ENCODE results near the gene PPP1CC. TPM values are rescaled to one million over a fixed set of nuclear protein-coding genes. Genes with fewer than 3 reads are reported as not detected.

PPP1CC gene
- total RNA-seq, 3 donors from 2014 or later (not counting 1 experiment from before 2014, with no cell fraction given) = 114 to 121 (median 117) TPM

DNA sequence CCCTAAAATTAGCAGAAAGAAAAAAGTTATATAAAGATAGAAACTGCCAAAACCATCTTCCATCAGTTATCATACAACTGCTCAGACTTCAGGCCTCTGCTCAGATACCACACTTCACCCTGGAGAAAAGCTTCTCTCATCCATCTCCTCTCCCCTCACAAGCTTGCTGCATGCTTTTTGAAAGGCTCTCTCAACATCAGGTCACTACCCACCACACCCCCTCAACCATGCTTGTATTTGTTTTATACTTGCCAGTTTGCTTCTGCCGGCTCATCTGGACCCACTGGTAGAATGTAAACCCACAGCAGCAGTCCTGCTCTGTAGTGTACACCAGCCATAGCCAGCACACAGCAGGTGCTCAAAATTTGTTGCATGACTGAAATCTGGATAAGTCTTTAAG is 8.8 kb downstream of the PPP1CC start:
- Histone ChIP-seq H3K36me3 (ENCODE audit: control insufficient read depth, insufficient read depth, low read length) (peaks cover 36% of the 10 kb centered on the region), H3K9me3 (ENCODE audit: control insufficient read depth, insufficient read depth, low read length) (no peaks in the 10 kb centered on the region), H3K27me3 (ENCODE audit: control insufficient read depth, insufficient read depth, low read length) (no peaks in the 10 kb centered on the region), H3K4me3 (ENCODE audit: low read length) (no peak overlapping the region), H3K27ac (ENCODE audit: low read length) (no peak overlapping the region), H3K4me1 (ENCODE audit: control insufficient read depth, insufficient read depth, low read length) (peaks cover 18% of the 10 kb centered on the region)
- Mint-ChIP-seq H3K4me3 (peak overlapping the region; percentile 17), H3K27ac (peak overlapping the region; percentile 72 to 73), H3K4me1 (peaks cover 48 to 57% of the 10 kb centered on the region in 2 donors), H3K9me3 (no peaks in the 10 kb centered on the region), H3K27me3 (ENCODE audit: low read depth in 2 of 2) (no peaks in the 10 kb centered on the region), H3K36me3 (peaks cover 7% of the 10 kb centered on the region)
- no peak for DNase-seq
- 76% methylated on average over 1 of the region's 1 CpG for WGBS (ENCODE audit: insufficient coverage)
- TF ChIP-seq, protein P1, sequence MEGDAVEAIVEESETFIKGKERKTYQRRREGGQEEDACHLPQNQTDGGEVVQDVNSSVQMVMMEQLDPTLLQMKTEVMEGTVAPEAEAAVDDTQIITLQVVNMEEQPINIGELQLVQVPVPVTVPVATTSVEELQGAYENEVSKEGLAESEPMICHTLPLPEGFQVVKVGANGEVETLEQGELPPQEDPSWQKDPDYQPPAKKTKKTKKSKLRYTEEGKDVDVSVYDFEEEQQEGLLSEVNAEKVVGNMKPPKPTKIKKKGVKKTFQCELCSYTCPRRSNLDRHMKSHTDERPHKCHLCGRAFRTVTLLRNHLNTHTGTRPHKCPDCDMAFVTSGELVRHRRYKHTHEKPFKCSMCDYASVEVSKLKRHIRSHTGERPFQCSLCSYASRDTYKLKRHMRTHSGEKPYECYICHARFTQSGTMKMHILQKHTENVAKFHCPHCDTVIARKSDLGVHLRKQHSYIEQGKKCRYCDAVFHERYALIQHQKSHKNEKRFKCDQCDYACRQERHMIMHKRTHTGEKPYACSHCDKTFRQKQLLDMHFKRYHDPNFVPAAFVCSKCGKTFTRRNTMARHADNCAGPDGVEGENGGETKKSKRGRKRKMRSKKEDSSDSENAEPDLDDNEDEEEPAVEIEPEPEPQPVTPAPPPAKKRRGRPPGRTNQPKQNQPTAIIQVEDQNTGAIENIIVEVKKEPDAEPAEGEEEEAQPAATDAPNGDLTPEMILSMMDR (IDR thresholded peaks at IDR 0.05) = no peak
- no peak for ATAC-seq
- intact Hi-C loops (cut with micrococcal nuclease) = no loop called here

DNA sequence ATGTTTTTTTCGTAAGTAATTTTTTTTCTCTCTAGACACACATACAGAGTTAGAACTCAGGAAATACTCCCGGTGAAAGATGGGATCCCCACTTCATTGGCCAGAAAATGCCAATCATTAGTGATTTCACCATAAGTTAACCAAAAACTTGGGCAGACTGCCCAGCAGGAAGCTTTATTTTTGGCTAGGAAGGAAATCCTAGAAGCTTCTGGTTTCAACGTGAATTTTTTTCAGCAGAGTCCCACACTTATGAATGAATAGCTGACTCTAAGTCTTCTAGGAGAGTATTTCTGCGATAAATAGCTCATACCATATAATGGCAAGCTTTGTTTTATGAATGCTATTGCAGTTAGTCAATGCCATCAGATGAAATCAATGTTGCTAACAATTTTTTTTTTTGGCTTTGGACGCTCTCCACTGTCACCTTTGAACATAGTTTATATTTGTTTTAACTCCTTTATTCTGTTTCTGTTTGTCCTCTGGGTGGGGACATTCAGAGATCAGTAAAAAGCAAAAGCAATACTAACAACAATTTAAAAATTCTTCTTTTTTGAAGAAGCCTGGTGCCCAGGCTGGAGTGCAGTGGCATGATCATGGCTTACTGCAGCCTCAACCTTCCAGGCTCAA is 9.5 kb downstream of the PPP1CC start:
- H3K27ac ChIP-seq (ENCODE audit: low read length) = no peak overlapping the region
- peaks cover 41 to 55% of the 10 kb centered on the region in 2 donors for H3K4me1 Mint-ChIP-seq
- no peaks in the 10 kb centered on the region for H3K27me3 Mint-ChIP-seq (ENCODE audit: low read depth in 2 of 2)
- H3K36me3 ChIP-seq (ENCODE audit: control insufficient read depth, insufficient read depth, low read length) = peaks cover 42% of the 10 kb centered on the region
- H3K9me3 Mint-ChIP-seq = no peaks in the 10 kb centered on the region
- H3K27me3 ChIP-seq (ENCODE audit: control insufficient read depth, insufficient read depth, low read length) = no peaks in the 10 kb centered on the region
- DNase-seq (no peak), ATAC-seq (no peak)
- intact Hi-C loops (cut with micrococcal nuclease) = no loop called here
- TF ChIP-seq, protein P1 (IDR thresholded peaks at IDR 0.05) = no peak
- peaks cover 7% of the 10 kb centered on the region for H3K36me3 Mint-ChIP-seq
- H3K4me1 ChIP-seq (ENCODE audit: control insufficient read depth, insufficient read depth, low read length) = peaks cover 12% of the 10 kb centered on the region
- H3K9me3 ChIP-seq (ENCODE audit: control insufficient read depth, insufficient read depth, low read length) = no peaks in the 10 kb centered on the region
- 71% methylated on average over 3 of the region's 5 CpGs for WGBS (ENCODE audit: insufficient coverage)
- no peak overlapping the region for H3K4me3 Mint-ChIP-seq
- no peak overlapping the region for H3K4me3 ChIP-seq (ENCODE audit: low read length)
- peak overlapping the region; percentile 72 to 73 for H3K27ac Mint-ChIP-seq

DNA sequence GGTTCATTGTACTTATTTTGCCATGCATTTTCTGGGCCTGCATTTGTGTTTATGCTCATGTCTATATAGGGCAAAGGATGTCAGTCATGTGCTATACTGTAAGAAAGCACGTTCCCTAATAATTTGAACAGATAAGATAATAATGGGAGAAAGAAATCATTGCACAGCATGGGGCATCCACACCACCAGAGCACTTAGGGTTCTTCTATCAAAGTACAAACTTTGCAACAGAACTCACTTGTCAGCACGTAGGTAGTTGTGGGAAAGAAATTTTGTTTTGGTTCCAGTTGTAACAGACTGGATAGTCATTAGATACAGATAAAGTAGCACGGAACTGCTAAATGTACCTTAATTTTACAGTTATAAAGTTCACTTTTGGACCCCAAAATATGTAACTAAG is 10.1 kb downstream of the PPP1CC start:
- WGBS (ENCODE audit: insufficient coverage) = 65% methylated on average over 2 of the region's 3 CpGs
- H3K36me3 Mint-ChIP-seq = peaks cover 7% of the 10 kb centered on the region

More for the DNA sequence above, 10.1 kb downstream of the PPP1CC start:
- H3K36me3 ChIP-seq (ENCODE audit: control insufficient read depth, insufficient read depth, low read length) = peaks cover 45% of the 10 kb centered on the region
- no peak overlapping the region for H3K4me3 ChIP-seq (ENCODE audit: low read length)
- H3K4me1 ChIP-seq (ENCODE audit: control insufficient read depth, insufficient read depth, low read length) = peaks cover 10% of the 10 kb centered on the region
- no peak overlapping the region for H3K27ac ChIP-seq (ENCODE audit: low read length)
- Mint-ChIP-seq H3K27ac (peak overlapping the region; percentile 65 to 73), H3K9me3 (no peaks in the 10 kb centered on the region), H3K4me1 (peaks cover 40 to 53% of the 10 kb centered on the region in 2 donors), H3K4me3 (no peak overlapping the region), H3K27me3 (ENCODE audit: low read depth in 2 of 2) (no peaks in the 10 kb centered on the region)
- H3K9me3 ChIP-seq (ENCODE audit: control insufficient read depth, insufficient read depth, low read length) = no peaks in the 10 kb centered on the region
- intact Hi-C loops (cut with micrococcal nuclease) = no loop called here
- H3K27me3 ChIP-seq (ENCODE audit: control insufficient read depth, insufficient read depth, low read length) = no peaks in the 10 kb centered on the region
- TF ChIP-seq, protein P1 (IDR thresholded peaks at IDR 0.05) = no peak
- DNase-seq (no peak), ATAC-seq (no peak)

All from natural killer cell (primary cell).